Pulmonary artery endothelial cell (primary cell): ENCODE measurements around the gene ADAMTS2. TPM values are rescaled to one million over a fixed set of nuclear protein-coding genes. Genes with fewer than 3 reads are reported as not detected.

ENCODE experiments used
- DNase-seq: peaks from one replicate; pipeline ENCODE4 v3.0.0-alpha.2; 2011; ENCODE audit warnings: low read depth, low spot score
- total RNA-seq: library from RNA; depleted of rRNA; stranded (reverse); fragments of >200 nt; gene quantifications from 2 replicates; pipeline ENCODE4 v1.2.3, GENCODE V29; 2014

Gene ADAMTS2
- total RNA-seq, 1 donor from 2014 or later, result not detected

- no peak for DNase-seq
These were observed 654 bp downstream of the ADAMTS2 start for GRCh38 chr5:179344431-179345182.

DNA sequence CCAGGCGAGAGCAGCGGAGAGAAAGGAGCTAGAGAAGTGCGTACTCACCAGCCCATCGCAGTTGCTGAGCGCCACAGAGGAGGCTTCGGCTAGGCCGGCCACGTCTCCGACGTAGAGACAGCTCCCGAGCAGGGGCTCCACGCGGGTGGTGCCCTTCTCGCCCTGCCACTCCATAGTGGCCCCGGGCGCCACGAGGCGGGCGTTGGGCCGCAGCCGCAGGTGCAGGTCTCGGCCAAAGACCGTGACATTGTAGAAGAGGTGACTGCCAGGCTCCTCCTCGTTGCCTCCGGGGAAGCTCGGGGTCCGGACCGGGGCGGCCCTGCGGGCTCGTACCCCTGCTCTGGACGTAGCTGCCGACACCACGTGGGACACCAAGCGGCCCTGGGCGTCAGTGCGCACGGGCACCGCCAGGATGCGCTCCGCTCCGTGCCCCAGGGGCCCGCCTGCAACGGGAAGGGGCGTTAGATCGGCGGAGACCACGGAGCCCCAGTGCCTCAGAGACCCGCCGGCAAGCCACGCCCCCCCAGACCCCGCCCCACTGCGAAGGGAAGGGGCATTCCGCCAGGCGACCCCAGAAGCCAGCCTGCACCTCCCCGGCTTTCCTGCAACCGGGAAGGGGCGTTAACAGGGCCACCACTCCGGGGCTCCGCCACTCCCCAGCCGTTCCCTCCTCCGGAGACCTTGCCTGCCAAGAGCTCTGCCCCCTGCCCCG is 1.4 kb downstream of the ADAMTS2 start:
- no peak for DNase-seq

GRCh38 chr5:179343021-179343718 is 2.1 kb downstream of the ADAMTS2 start:
- DNase-seq, result no peak

GRCh38 chr5:179342577-179342976 is 2.7 kb downstream of the ADAMTS2 start:
- DNase-seq, result no peak

- DNase-seq, result no peak
These were observed 4.8 kb downstream of the ADAMTS2 start for GRCh38 chr5:179340465-179340864.

GRCh38 chr5:179339996-179340395 is 5.3 kb downstream of the ADAMTS2 start:
- no peak for DNase-seq

DNA sequence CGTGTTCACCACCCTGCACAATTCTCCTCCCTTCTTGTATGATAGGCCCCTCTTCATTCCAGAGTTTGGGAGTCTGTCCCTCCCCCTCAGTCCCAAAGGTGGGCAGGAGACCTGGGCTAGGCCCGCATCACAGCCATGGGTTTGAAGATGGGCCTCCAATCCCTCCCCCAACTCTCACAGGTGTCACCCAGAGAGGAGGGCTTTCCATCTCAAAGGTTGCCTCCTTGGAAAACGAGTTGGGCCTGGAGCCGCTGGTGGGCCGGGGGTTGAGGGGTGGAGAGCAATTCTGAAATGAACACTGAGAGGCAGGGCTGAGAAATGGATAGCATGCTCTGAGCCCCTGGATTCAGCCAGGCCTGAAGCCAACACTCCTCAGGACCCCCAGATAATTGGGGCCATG is 6.2 kb downstream of the ADAMTS2 start:
- no peak for DNase-seq

DNA sequence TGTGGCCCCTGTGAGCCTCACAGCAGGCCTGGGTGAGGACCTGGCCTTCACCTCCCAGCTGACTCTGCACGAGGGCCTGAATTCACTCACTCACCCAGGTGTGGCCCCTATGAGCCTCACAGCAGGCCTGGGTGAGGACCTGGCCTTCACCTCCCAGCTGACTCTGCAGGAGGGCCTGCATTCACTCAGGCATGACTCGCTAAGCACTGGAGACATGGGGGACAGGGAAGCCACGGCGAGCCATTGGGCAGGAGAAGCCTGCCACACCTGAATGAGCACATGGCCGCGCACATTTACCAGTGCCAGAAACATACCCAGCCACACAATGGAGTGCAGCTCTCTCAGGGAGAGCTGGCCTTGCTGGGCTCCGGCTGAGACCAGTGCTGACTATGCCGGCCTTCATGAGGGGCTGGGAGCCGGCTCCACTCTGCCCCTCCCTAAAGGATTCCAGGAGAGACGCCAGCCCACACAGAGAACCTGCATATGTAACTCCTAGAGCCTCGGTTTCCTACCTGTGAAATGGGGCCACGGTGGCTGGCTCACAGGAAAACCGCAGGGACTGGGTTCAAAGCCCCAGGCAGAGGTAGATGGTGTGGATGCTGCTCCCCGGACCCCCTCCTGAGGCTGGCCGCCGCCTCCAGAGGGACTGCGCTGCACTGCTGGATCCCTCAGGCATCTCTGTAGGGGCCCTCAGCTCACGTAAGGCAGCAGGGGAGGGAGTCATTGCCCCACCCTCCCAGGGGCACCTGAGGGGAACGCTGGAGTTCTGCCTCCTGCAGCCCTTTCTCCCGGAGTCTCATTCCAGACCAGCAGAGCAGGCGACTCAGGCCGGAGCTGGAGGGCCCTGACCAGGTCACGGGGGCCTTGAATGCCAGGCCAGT is 7.2 kb downstream of the ADAMTS2 start:
- no peak for DNase-seq

DNA sequence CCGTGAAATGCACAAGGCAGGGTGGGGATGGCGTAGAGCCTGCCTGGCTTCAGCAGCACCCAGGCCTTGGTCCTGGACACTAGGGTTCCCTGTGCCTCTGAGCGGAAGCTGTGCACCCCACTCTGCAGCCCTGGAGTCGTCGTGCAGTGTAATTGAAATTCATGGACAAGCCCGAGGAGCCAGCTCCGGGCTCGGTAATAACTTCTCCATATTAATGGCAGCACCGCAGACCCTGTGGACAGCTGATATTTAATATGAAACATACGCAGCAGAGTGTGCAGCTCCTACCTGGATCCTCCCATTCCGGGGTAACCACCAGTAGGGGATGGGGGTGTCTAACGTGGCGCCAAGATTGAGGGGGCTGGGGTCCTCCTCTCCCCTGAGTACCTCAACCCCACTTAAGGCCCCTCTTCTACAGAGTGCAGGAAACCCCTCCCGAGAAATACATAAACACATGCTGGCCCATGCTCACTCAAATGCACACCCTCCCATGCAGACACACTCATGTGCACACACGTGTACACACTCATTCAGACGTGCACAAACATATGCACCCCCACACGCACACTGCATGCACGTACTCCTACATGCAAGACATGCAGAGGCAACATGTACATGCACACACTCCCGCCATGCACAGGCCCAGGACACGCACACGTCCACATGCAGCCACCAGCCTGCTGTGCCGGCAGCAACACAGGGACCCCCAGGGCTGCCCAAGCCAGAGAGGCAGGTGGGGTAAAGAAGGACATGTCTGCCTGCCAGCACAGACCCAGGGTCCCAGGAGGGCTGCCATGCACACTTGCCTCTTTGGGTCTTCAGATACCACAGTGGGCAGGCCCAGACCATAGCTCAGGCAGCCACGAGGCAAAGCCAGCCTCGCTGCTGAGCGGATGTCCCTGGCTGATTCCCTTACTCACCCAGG is 8.1 kb downstream of the ADAMTS2 start:
- no peak for DNase-seq

- no peak for DNase-seq
These were observed 9.0 kb downstream of the ADAMTS2 start for GRCh38 chr5:179336126-179336870.

GRCh38 chr5:179333796-179334761 is 11.2 kb downstream of the ADAMTS2 start:
- DNase-seq, result no peak

DNA sequence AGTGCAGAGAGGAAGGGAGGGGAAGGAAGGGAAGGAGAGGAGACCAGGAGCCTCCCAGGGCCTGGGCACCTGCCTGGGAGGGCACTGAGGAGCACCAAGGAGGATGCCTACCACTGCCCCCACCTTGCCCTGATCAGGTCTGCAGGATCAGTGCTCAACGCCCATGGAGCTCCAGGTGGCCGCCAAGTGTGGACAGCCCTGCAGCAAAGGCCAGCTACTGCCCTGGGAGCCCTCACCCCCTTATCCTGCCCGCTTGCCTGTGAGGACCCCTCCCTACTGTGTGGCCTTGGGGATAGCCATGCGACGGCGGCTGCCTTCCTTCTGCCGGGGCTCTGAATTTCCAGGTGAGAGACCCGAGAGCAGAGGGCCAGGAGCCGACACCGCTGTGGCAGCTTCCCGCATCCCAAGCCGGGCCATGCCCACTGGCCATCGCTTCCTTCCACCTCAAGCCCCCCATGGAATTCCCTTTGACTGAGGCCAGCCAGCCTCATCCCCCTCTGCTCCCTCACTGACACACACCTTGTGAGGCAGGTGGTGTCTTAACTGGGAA is 12.4 kb downstream of the ADAMTS2 start:
- no peak for DNase-seq

- no peak for DNase-seq
These were observed 13.5 kb downstream of the ADAMTS2 start for GRCh38 chr5:179331591-179332375.

DNA sequence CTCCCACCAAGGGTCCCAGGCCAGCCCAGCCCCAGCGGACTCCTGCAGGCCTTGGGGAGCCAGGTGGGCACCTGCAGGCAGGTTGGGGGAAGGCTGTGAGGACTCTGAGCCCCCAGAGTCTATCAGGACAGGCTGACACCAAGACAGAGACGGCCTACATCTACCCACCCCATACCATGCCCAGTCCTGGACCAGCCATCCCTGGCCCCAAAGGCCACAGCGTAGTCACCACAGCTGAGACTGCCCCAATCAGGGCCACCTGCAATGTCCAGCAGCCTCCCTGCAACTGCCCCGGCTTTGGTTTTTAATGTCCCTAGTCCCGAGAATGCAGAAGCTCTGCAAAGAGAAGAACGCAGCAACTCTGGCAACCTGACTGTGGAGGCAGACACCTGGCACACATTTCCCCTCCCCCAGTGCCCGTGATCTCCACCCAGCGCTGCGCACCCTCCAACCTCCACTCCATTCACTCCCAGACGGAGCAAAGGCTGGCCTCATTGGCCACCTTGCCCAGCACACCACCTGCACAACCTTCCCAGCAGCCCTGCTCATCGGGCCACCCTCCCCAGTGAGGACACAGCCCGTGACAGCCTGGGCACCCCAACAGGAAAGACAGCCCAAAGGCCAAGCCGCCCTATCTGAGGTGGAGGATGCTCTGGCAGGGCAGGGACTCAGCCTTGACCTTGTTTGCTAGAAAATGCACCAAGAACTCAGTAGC is 14.9 kb downstream of the ADAMTS2 start:
- DNase-seq, result no peak

GRCh38 chr5:179328291-179328690 is 17.0 kb downstream of the ADAMTS2 start:
- no peak for DNase-seq

DNA sequence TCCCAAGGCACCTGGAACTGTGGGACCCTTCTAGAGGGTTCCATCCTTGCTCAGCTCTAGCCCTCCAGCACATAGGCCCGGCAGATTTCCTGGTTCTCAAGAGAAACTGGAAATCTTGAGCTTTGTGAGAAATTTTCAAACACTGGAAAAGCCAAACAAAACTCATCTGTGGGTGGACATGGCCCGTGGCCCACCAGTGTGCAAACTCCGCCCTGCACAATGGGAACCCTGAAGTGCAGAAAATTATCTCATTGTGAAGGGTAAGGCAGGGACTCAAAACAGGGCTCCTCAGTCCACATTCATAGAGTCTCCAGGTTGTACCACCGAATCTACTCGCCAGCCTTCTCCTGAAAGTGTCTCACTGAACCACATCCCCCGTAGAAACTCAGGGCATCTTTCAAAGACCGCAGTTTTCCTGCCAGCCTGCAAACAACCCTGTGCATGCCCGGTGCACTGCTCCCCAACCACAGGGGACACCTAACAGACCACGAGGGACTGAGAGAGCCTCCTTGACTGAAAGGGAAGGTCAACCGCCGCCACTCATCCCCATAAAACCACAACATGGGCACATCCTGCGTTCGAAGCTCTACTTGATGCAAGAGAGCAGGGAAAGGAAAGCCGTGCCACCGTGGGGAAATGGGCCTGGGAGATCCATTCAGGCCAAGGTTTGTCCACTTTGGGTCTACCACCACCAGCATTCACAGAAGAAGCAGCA is 18.1 kb downstream of the ADAMTS2 start:
- DNase-seq, result no peak
